Activated CD8-positive, alpha-beta T cell treated with anti-CD3 and anti-CD28 coated beads for 36 hours (primary cell): ENCODE results near the gene PDGFB. TPM values are rescaled to one million over a fixed set of nuclear protein-coding genes. Genes with fewer than 3 reads are reported as not detected.

Source experiments
- ATAC-seq: fragments of 200-7000 bp; cut with Tn5 transposase; one replicate; pipeline ENCODE4 v1.10.0; 2021; ENCODE audit warnings: mild to moderate bottlenecking, moderate library complexity
- CTCF ChIA-PET: fragments of 350-600 bp; sonication (Branson Sonifier 250); formaldehyde crosslinking; loops from one replicate; lab custom pipeline; 2021; ENCODE audit warnings: antibody characterized with exemption; lab: Charles Lee
- POLR2A ChIA-PET: fragments of 350-600 bp; sonication (Branson Sonifier 250); formaldehyde crosslinking; loops from one replicate; lab custom pipeline; 2021; ENCODE audit warnings: antibody characterized with exemption; lab: Charles Lee
- DNase-seq: peaks from one replicate; pipeline ENCODE4 v3.0.0-alpha.2; 2020
- H3K27ac Mint-ChIP-seq: one replicate; pipeline ENCODE4 v1.8.0; 2021; ENCODE audit warnings: mild to moderate bottlenecking, mixed read lengths
- H3K27me3 Mint-ChIP-seq: one replicate; pipeline ENCODE4 v1.8.0; 2021; ENCODE audit warnings: mixed read lengths
- H3K36me3 Mint-ChIP-seq: one replicate; pipeline ENCODE4 v1.8.0; 2021; ENCODE audit warnings: low read depth, mixed read lengths
- H3K4me1 Mint-ChIP-seq: one replicate; pipeline ENCODE4 v1.8.0; 2021; ENCODE audit warnings: low read depth, mixed read lengths
- H3K4me3 Mint-ChIP-seq: one replicate; pipeline ENCODE4 v1.8.0; 2021; ENCODE audit warnings: mild to moderate bottlenecking, moderate library complexity, mixed read lengths
- H3K9me3 Mint-ChIP-seq: one replicate; pipeline ENCODE4 v1.8.0; 2021; ENCODE audit warnings: mixed read lengths
- intact Hi-C: fragments of 100-400 bp; cut with micrococcal nuclease; formaldehyde crosslinking; loops from one replicate; pipeline ENCODE4 v1.10.0; 2022
- total RNA-seq, 2 experiments: library from RNA; stranded (reverse); gene quantifications; one replicate each; pipeline ENCODE4 v1.2.3, GENCODE V29; 2021
- TF ChIP-seq, protein P1 (sequence below): fragments of 200-600 bp; IDR thresholded peaks from one replicate; pipeline ENCODE4 v1.8.0; 2022; ENCODE audit warnings: antibody characterized with exemption, mild to moderate bottlenecking

PDGFB gene
- 1 to 10 TPM; 1.7 to 3.0 TPM for total RNA-seq

DNA sequence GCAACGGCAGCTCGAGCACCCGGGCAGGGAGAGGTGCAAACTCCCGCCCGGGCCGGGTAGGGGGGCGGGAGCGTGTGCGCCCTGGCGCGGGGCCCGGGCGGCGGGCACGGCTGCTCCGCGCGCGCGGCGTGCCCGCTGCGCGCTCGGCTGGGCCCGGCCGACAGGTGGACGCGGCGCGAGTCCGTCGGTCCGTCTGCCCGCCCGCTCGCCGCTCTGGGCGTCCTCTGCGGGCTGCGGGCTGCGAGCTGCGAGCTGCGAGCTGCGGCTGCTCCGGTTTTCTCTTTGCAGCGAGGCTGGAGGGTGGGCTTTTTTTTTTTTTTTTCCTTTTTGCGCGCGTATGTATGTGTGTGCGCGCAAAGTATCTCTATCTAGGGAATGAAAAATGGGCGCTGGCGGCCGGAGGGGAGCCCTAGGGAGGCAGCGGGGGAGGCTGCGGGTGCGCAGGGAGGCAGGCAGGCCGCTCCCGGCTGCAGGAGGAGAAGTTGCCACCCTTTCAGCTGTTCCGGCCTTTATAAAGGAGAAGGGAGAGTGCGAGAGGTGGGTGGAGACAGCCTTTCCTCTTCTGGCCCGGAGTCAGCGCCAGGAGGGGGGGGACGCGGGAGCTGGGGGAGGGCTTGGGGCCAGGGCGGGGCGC, at the start of gene PDGFB:
TSS of gene PDGFB (minus strand) at position 487 of the 634 bp plus-strand sequence. CDS start 1,019 bp downstream, outside the sequence.
- H3K9me3 Mint-ChIP-seq, result no peaks in the 10 kb centered on the region
- TF ChIP-seq, protein P1, sequence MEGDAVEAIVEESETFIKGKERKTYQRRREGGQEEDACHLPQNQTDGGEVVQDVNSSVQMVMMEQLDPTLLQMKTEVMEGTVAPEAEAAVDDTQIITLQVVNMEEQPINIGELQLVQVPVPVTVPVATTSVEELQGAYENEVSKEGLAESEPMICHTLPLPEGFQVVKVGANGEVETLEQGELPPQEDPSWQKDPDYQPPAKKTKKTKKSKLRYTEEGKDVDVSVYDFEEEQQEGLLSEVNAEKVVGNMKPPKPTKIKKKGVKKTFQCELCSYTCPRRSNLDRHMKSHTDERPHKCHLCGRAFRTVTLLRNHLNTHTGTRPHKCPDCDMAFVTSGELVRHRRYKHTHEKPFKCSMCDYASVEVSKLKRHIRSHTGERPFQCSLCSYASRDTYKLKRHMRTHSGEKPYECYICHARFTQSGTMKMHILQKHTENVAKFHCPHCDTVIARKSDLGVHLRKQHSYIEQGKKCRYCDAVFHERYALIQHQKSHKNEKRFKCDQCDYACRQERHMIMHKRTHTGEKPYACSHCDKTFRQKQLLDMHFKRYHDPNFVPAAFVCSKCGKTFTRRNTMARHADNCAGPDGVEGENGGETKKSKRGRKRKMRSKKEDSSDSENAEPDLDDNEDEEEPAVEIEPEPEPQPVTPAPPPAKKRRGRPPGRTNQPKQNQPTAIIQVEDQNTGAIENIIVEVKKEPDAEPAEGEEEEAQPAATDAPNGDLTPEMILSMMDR, result no peak
- H3K4me1 Mint-ChIP-seq, result peaks cover 37% of the 10 kb centered on the region
- POLR2A ChIA-PET, result interaction anchor here (0.6 to 2.4 kb wide), 4 partner anchors 8 to 476 kb away, joined by 3 to 9 read pairs (median 4); partner anchors contain the start of gene RPL3
- peak within 1 kb of the TSS; percentile 70 for H3K4me3 Mint-ChIP-seq
- CTCF ChIA-PET, result interaction anchor here (1.0 kb wide), 1 partner anchor 9 kb away, joined by 4 read pairs; no protein-coding TSS in a partner anchor
- H3K27me3 Mint-ChIP-seq, result peaks cover 25% of the 10 kb centered on the region
- DNase-seq (no peak), ATAC-seq (no peak)
- intact Hi-C loops, result no loop called here
- no peak within 1 kb of the TSS for H3K27ac Mint-ChIP-seq
- peaks cover 2% of the 10 kb centered on the region for H3K36me3 Mint-ChIP-seq

DNA sequence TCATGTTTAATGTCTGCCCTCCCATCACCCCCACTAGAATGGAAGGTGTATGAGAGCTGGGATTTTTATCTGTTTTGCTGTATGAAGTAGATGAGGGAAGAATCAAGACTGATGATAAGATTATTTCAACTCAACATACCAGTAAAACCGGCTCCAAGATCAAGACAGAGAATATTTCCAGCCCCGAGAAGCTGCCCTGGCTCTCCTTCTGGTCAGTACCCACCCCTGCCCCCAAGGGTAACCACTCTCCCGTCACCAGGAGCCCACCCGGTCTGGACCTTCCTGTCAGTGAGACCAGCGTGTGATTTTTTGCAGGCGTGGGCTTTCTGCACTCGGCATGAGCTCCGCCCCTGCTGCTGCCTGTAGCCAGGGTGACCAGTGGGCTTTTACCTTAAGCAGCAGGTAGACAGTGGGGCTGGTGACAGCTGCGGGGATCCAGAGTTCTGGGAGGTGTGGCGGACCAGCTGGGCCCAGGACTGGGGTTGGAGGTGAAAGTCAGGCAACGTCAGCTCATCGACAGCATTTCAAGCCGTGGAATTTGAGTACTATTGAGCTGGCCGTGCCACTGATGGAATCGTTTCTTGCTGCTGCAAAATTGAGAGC, 49.1 kb upstream of the PDGFB start:
- ChIA-PET POLR2A (interaction anchor here (0.9 kb wide), 1 partner anchor 18 kb away, joined by 3 read pairs; no protein-coding TSS in a partner anchor), CTCF (interaction anchor here (1.5 kb wide), 1 partner anchor 123 kb away, joined by 4 read pairs; no protein-coding TSS in a partner anchor)
- DNase-seq (no peak), ATAC-seq (no peak)
- Mint-ChIP-seq H3K27me3 (peaks cover 4% of the 10 kb centered on the region), H3K4me1 (no peaks in the 10 kb centered on the region), H3K4me3 (no peak overlapping the region), H3K9me3 (no peaks in the 10 kb centered on the region), H3K27ac (no peak overlapping the region), H3K36me3 (no peaks in the 10 kb centered on the region)
- intact Hi-C loops, result no loop called here
- TF ChIP-seq, protein P1, result no peak

DNA sequence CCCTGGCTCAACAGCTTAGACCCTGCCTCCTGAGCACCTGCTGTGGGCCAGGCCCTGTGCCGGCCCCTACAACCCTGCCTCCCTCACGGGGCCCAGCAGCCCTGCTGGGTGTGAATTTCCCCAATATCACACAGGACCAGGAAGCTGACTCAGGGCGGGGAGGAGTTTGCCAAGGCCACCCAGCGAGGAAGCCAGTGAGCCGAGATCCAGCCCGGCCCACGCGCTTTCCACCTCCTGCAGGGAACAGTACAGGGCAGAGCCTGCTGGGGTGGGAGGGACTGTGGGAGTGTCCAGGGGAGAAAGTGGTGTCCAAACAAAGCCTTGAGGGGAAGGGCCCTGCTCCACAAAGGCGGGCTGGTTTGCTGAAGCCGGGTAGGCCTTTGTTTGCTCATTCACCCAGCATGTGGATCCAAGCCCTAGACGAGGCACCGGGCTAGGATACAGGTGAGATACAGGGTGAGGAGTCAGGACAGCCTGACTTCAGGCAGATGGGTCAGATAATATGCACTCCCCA, 47.8 kb upstream of the PDGFB start:
- DNase-seq (no peak), ATAC-seq (no peak)
- TF ChIP-seq, protein P1, result no peak
- no peak overlapping the region for H3K4me3 Mint-ChIP-seq
- H3K4me1 Mint-ChIP-seq, result no peaks in the 10 kb centered on the region
- H3K36me3 Mint-ChIP-seq, result no peaks in the 10 kb centered on the region
- intact Hi-C loops, result no loop called here
- H3K9me3 Mint-ChIP-seq, result no peaks in the 10 kb centered on the region
- no peak overlapping the region for H3K27ac Mint-ChIP-seq
- CTCF ChIA-PET, result no interaction called here
- no peaks in the 10 kb centered on the region for H3K27me3 Mint-ChIP-seq
- POLR2A ChIA-PET, result no interaction called here

DNA sequence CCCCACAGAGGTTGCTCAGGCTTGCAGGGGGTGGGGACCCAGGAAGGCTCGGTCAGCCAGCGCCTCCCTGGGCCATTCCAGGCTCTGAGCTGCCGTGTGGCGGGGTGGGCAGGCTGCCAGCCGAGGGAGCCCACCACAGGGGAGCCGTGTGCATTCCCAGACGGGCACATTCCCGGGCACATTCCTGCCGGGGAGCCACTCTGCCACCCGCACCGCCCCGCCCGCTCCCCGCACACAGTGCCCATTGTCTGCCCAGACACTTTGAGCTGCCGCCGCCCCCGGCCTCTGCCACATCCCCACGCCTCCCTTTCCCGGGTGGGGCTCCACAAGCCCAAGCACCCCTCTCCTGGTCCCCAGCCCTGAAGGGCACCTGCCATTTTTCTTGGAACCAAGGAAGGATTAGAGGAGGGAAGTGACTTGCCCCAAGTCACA, 47.3 kb upstream of the PDGFB start:
- ChIA-PET CTCF (interaction anchor here (1.1 kb wide), 1 partner anchor 14 kb away, joined by 3 read pairs; no protein-coding TSS in a partner anchor), POLR2A (interaction anchor here (1.0 kb wide), 1 partner anchor 22 kb away, joined by 3 read pairs; no protein-coding TSS in a partner anchor)
- DNase-seq (no peak), ATAC-seq (no peak)
- no peaks in the 10 kb centered on the region for H3K36me3 Mint-ChIP-seq
- H3K9me3 Mint-ChIP-seq, result no peaks in the 10 kb centered on the region
- no peak overlapping the region for H3K27ac Mint-ChIP-seq
- no peaks in the 10 kb centered on the region for H3K4me1 Mint-ChIP-seq
- intact Hi-C loops, result no loop called here
- H3K27me3 Mint-ChIP-seq, result no peaks in the 10 kb centered on the region
- H3K4me3 Mint-ChIP-seq, result no peak overlapping the region
- TF ChIP-seq, protein P1, result no peak
